ENCODE measurements around the gene PPARD.

Gene PPARD

GRCh38 chr6:35342258-35343091, at the start of gene PPARD:
TSS of gene PPARD (plus strand) at chr6:35342558. CDS start at chr6:35411088, 68,530 bp downstream.
- Histone ChIP-seq H3K27me3 (ENCODE audit: insufficient read depth, insufficient read length) (peaks cover 6% of the 10 kb centered on the region), H3K9me3 (ENCODE audit: insufficient read depth, low read length) (no peaks in the 10 kb centered on the region), H3K4me1 (ENCODE audit: insufficient read depth, insufficient read length) (no peaks in the 10 kb centered on the region), H3K4me3 (ENCODE audit: insufficient read length, low read depth) (peak within 1 kb of the TSS; percentile 79), H3K36me3 (ENCODE audit: insufficient read depth, insufficient read length, low read length) (peaks cover 15% of the 10 kb centered on the region), H3K9ac (ENCODE audit: insufficient read length, low read depth) (peak within 1 kb of the TSS; percentile 88)
- TF ChIP-seq ZNF274 (IDR thresholded peaks at IDR 0.05; ENCODE audit: low read depth, low read length) (no peak), SUZ12 (IDR thresholded peaks at IDR 0.05; ENCODE audit: extremely low read depth, insufficient read depth, insufficient read length) (no peak), YY1 (IDR thresholded peaks at IDR 0.05; ENCODE audit: insufficient read depth, insufficient read length) (no peak)
- DNase-seq (ENCODE audit: low read depth, low spot score): peak; percentile 87

- DNase-seq (ENCODE audit: low read depth, low spot score): no peak
- H3K36me3 ChIP-seq (ENCODE audit: insufficient read depth, insufficient read length, low read length): peaks cover 64% of the 10 kb centered on the region
- H3K27me3 ChIP-seq (ENCODE audit: insufficient read depth, insufficient read length): no peaks in the 10 kb centered on the region
- TF ChIP-seq YY1 (IDR thresholded peaks at IDR 0.05; ENCODE audit: insufficient read depth, insufficient read length) (no peak), ZNF274 (IDR thresholded peaks at IDR 0.05; ENCODE audit: low read depth, low read length) (no peak), SUZ12 (IDR thresholded peaks at IDR 0.05; ENCODE audit: extremely low read depth, insufficient read depth, insufficient read length) (no peak)
- no peaks in the 10 kb centered on the region for H3K9me3 ChIP-seq (ENCODE audit: insufficient read depth, low read length)
- no peak overlapping the region for H3K9ac ChIP-seq (ENCODE audit: insufficient read length, low read depth)
- peaks cover 3% of the 10 kb centered on the region for H3K4me1 ChIP-seq (ENCODE audit: insufficient read depth, insufficient read length)
- H3K4me3 ChIP-seq (ENCODE audit: insufficient read length, low read depth): no peak overlapping the region
Observed at GRCh38 chr6:35293681-35294080, 48.7 kb upstream of the PPARD start.

GRCh38 chr6:35294308-35294945, 47.9 kb upstream of the PPARD start:
- TF ChIP-seq ZNF274 (IDR thresholded peaks at IDR 0.05; ENCODE audit: low read depth, low read length) (no peak), YY1 (IDR thresholded peaks at IDR 0.05; ENCODE audit: insufficient read depth, insufficient read length) (no peak), SUZ12 (IDR thresholded peaks at IDR 0.05; ENCODE audit: extremely low read depth, insufficient read depth, insufficient read length) (no peak)
- peak; percentile 42 for DNase-seq (ENCODE audit: low read depth, low spot score)
- H3K4me3 ChIP-seq (ENCODE audit: insufficient read length, low read depth): no peak overlapping the region
- H3K9me3 ChIP-seq (ENCODE audit: insufficient read depth, low read length): no peaks in the 10 kb centered on the region
- H3K36me3 ChIP-seq (ENCODE audit: insufficient read depth, insufficient read length, low read length): peaks cover 59% of the 10 kb centered on the region
- H3K27me3 ChIP-seq (ENCODE audit: insufficient read depth, insufficient read length): no peaks in the 10 kb centered on the region
- peaks cover 3% of the 10 kb centered on the region for H3K4me1 ChIP-seq (ENCODE audit: insufficient read depth, insufficient read length)
- H3K9ac ChIP-seq (ENCODE audit: insufficient read length, low read depth): no peak overlapping the region

- Histone ChIP-seq H3K27me3 (ENCODE audit: insufficient read depth, insufficient read length) (no peaks in the 10 kb centered on the region), H3K9ac (ENCODE audit: insufficient read length, low read depth) (no peak overlapping the region), H3K36me3 (ENCODE audit: insufficient read depth, insufficient read length, low read length) (peaks cover 54% of the 10 kb centered on the region), H3K4me1 (ENCODE audit: insufficient read depth, insufficient read length) (peaks cover 3% of the 10 kb centered on the region), H3K9me3 (ENCODE audit: insufficient read depth, low read length) (no peaks in the 10 kb centered on the region), H3K4me3 (ENCODE audit: insufficient read length, low read depth) (no peak overlapping the region)
- no peak for TF ChIP-seq SUZ12 (IDR thresholded peaks at IDR 0.05; ENCODE audit: extremely low read depth, insufficient read depth, insufficient read length)
- TF ChIP-seq YY1 (IDR thresholded peaks at IDR 0.05; ENCODE audit: insufficient read depth, insufficient read length): no peak
- TF ChIP-seq ZNF274 (IDR thresholded peaks at IDR 0.05; ENCODE audit: low read depth, low read length): no peak
- DNase-seq (ENCODE audit: low read depth, low spot score): no peak
Observed at GRCh38 chr6:35295036-35295435, 47.3 kb upstream of the PPARD start.

DNA sequence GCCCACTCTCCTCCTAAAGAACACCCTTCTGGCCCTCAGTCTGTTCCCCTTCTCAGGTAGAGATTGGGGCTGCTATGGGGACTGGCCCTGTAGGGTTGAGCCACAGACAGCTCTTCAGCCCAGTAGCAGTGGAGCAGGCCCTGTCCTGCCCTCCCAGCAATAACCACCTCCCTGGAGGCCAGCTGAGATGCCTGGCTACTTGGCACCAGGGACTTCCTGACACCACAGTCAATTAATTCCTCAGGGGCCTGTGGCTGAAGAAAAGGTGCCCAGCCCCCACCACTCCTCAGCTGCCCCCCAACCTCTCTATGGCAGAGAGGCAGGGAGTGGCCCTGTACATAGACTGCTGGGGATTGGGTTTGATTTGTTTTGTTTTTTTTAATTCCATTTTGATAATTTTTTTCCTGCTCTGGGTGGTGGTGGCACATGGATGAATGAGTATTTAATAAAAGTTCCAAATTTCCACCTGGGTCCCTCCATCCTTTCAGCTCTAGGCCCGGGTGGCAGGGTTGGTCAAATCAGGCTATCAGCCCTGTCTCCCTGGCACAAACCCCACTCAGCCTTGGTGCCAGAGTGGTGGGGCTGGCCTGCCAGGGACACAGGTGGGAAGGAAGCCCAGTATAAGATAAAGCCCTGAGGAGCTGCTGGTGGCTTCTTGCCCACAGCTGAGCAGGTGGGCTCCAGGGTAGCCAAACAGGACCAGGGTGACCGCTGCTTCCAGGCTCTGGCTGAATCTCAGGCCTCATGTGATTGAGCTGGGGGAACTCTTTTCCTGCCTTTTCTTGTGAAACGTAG, 46.6 kb upstream of the PPARD start:
- Histone ChIP-seq H3K4me3 (ENCODE audit: insufficient read length, low read depth) (no peak overlapping the region), H3K9ac (ENCODE audit: insufficient read length, low read depth) (no peak overlapping the region), H3K36me3 (ENCODE audit: insufficient read depth, insufficient read length, low read length) (peaks cover 47% of the 10 kb centered on the region), H3K4me1 (ENCODE audit: insufficient read depth, insufficient read length) (peaks cover 3% of the 10 kb centered on the region), H3K9me3 (ENCODE audit: insufficient read depth, low read length) (no peaks in the 10 kb centered on the region), H3K27me3 (ENCODE audit: insufficient read depth, insufficient read length) (no peaks in the 10 kb centered on the region)
- DNase-seq (ENCODE audit: low read depth, low spot score): no peak
- no peak for TF ChIP-seq YY1 (IDR thresholded peaks at IDR 0.05; ENCODE audit: insufficient read depth, insufficient read length)
- no peak for TF ChIP-seq SUZ12 (IDR thresholded peaks at IDR 0.05; ENCODE audit: extremely low read depth, insufficient read depth, insufficient read length)
- TF ChIP-seq ZNF274 (IDR thresholded peaks at IDR 0.05; ENCODE audit: low read depth, low read length): no peak

- H3K9me3 ChIP-seq (ENCODE audit: insufficient read depth, low read length): no peaks in the 10 kb centered on the region
- no peaks in the 10 kb centered on the region for H3K27me3 ChIP-seq (ENCODE audit: insufficient read depth, insufficient read length)
- no peak for TF ChIP-seq SUZ12 (IDR thresholded peaks at IDR 0.05; ENCODE audit: extremely low read depth, insufficient read depth, insufficient read length)
- no peak for TF ChIP-seq YY1 (IDR thresholded peaks at IDR 0.05; ENCODE audit: insufficient read depth, insufficient read length)
- no peak for TF ChIP-seq ZNF274 (IDR thresholded peaks at IDR 0.05; ENCODE audit: low read depth, low read length)
- DNase-seq (ENCODE audit: low read depth, low spot score): no peak
- peak overlapping the region; percentile 50 for H3K9ac ChIP-seq (ENCODE audit: insufficient read length, low read depth)
- no peak overlapping the region for H3K4me3 ChIP-seq (ENCODE audit: insufficient read length, low read depth)
- peaks cover 3% of the 10 kb centered on the region for H3K4me1 ChIP-seq (ENCODE audit: insufficient read depth, insufficient read length)
- H3K36me3 ChIP-seq (ENCODE audit: insufficient read depth, insufficient read length, low read length): peaks cover 34% of the 10 kb centered on the region
Observed at GRCh38 chr6:35296931-35297600, 45.3 kb upstream of the PPARD start.
